EH (cell line): ENCODE data around the gene CFHR2.
"Not testable (repeated sequence)": the region's sequence is repeated elsewhere in the genome, so short reads cannot be mapped to it uniquely, and the experiment has no call there.

ENCODE experiments used
- DNase-seq: peaks from one replicate; pipeline ENCODE4 v3.0.0-alpha.2; 2015; ENCODE audit warnings: low read depth

The CFHR2 gene

GRCh38 chr1:196943568-196943967 is at the start of gene CFHR2:
Gene CFHR2, plus strand, starts transcription at chr1:196943738. Its CDS starts 143 bp downstream, at chr1:196943881.
- not testable (repeated sequence) for DNase-seq

GRCh38 chr1:196896355-196896754 is 47.2 kb upstream of the CFHR2 start:
- DNase-seq: no peak

GRCh38 chr1:196897158-196897828 is 46.2 kb upstream of the CFHR2 start:
- DNase-seq: no peak

GRCh38 chr1:196902344-196902743 is 41.2 kb upstream of the CFHR2 start:
- no peak for DNase-seq

GRCh38 chr1:196910215-196910614 is 33.3 kb upstream of the CFHR2 start:
- peak; percentile 14 for DNase-seq

- not testable (repeated sequence) for DNase-seq
Measured at GRCh38 chr1:196912283-196912682, 31.3 kb upstream of the CFHR2 start.

GRCh38 chr1:196926839-196927238 is 16.7 kb upstream of the CFHR2 start:
- DNase-seq: peak; percentile 13

- not testable (repeated sequence) for DNase-seq
Measured at GRCh38 chr1:196932853-196933252, 10.7 kb upstream of the CFHR2 start.

GRCh38 chr1:196933531-196934189 is 9.9 kb upstream of the CFHR2 start:
- DNase-seq: no peak

GRCh38 chr1:196941474-196941873 is 2.1 kb upstream of the CFHR2 start:
- DNase-seq: not testable (repeated sequence)

- DNase-seq: no peak
Measured at GRCh38 chr1:196951711-196952394, 8.3 kb downstream of the CFHR2 start.

GRCh38 chr1:196954778-196955177 is 11.2 kb downstream of the CFHR2 start:
- DNase-seq: no peak

- DNase-seq: no peak
Measured at GRCh38 chr1:196955926-196956325, 12.4 kb downstream of the CFHR2 start.

- DNase-seq: no peak
Measured at GRCh38 chr1:196960854-196961253, 17.3 kb downstream of the CFHR2 start.

- DNase-seq: no peak
Measured at GRCh38 chr1:196970182-196970581, 26.6 kb downstream of the CFHR2 start.

GRCh38 chr1:196976278-196976677 is 32.7 kb downstream of the CFHR2 start:
- DNase-seq: no peak

GRCh38 chr1:196977278-196977677 is 33.7 kb downstream of the CFHR2 start, which contains the start of gene CFHR5:
Gene CFHR5, plus strand, starts transcription at chr1:196977556. Its CDS starts 109 bp downstream, at chr1:196977665.
- DNase-seq: no peak

- no peak for DNase-seq
Measured at GRCh38 chr1:196980859-196981258, 37.3 kb downstream of the CFHR2 start.

- DNase-seq: not testable (repeated sequence)
Measured at GRCh38 chr1:196982247-196982646, 38.7 kb downstream of the CFHR2 start.

- not testable (repeated sequence) for DNase-seq
Measured at GRCh38 chr1:196991919-196992651, 48.5 kb downstream of the CFHR2 start.

- DNase-seq: no peak
Measured at GRCh38 chr1:196993916-196994315, 50.4 kb downstream of the CFHR2 start.

- DNase-seq: peak; percentile 48
Measured at GRCh38 chr1:196997423-196997822, 53.9 kb downstream of the CFHR2 start.
